ENCODE data around the gene RACGAP1.

Gene RACGAP1

GRCh38 chr12:49984476-49985359 is 40.6 kb downstream of the RACGAP1 start:
- DNase-seq, result no peak

DNA sequence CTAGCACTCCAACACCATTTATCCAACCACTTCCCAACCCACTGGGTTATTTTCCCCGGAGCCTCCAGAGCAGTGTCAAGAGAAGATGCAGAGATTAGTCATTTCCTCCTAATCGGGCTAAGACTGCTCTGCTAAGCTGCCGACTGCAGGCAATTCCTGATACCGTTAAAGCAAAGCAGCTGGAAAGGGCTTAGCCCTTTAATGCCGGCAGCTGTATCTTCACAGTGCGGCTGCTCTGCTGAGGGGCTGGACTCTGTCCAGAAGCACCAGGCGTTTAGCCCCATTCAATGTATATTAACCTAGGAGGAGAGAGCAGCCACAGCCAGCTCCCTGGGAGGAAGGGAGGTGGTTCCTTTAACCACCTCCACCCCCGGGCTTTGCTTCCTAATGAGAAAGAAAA is 41.4 kb downstream of the RACGAP1 start:
- DNase-seq, result no peak

DNA sequence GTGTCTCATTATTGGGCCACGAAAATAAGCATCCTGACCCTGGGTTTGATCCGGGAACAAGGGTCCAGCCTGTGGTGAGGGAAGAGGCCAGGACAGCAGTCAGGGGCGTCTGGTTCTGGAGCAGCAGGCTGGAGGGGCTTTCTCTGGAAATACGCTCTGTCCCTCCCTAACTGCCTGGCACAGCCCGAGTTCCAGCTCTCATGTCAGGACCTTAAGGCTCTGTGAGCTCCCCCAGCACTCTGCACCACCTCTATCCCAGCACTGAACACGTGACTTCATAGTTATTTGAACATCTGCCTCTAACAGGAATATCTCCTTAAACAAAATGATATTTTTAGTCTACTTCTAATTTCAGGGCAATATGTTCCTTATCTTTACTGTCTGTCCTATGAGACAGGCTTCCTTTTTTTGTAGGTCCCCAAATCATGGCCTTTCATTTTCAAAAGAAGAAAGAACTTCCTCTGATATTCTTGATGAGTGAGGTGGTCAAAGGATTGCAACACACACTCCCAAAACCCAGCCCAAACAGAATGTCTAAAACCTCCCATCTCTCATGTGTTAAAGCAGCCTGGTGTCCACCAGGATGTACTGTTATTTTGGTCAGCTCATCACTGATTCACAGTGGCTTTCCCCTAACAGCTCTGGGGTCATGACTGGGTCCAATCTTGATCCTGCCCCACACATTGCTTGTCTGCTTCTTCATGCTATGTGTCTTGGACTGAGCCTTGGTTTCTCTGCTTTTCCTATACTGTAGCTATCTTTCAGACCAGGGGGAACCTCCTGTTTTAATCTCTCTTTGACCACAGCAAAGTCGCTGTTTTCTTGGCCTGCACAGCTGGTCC is 42.8 kb downstream of the RACGAP1 start:
- no peak for DNase-seq

DNA sequence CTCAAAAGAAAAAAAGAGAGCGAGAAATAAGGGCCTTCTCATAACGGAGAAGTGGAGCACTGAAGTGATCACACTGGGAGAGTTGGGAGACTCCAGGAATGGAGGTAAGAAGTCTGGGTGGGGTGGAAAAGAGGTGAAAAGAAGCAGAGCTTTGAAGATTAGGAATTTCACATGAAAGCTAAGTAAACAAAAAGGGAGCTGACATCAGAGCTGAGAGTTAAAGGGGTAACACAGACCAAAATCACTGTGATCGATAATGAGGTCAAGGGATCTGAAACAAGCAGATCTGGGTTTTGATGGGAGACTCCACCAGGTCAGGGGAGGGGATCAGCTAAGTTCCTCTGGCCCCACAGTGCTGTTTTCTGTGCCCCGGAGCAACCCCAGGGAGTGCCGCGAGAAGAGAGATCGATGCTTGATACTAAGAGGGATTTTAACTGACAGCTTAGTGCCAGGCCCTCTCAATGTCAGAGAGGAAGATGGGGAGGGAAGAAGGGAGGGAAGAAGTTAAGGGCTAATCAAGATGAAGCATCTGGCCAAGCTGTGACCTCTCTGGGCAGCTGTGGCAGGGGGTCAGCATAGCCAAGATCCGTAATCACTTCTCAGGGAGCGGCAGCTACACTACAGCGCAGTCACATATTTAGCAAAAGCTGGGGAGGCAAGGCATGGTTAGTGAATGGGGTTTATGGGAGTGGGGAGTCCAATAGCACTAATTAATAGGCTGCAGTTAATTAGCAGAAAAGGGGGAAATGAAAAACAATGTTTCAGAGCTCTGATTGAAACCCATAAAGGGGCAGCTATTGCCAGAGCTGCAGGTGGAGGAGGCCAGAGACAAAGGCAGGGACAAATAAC is 44.6 kb downstream of the RACGAP1 start:
- no peak for DNase-seq

GRCh38 chr12:49979791-49980190 is 45.5 kb downstream of the RACGAP1 start:
- DNase-seq, result no peak

DNA sequence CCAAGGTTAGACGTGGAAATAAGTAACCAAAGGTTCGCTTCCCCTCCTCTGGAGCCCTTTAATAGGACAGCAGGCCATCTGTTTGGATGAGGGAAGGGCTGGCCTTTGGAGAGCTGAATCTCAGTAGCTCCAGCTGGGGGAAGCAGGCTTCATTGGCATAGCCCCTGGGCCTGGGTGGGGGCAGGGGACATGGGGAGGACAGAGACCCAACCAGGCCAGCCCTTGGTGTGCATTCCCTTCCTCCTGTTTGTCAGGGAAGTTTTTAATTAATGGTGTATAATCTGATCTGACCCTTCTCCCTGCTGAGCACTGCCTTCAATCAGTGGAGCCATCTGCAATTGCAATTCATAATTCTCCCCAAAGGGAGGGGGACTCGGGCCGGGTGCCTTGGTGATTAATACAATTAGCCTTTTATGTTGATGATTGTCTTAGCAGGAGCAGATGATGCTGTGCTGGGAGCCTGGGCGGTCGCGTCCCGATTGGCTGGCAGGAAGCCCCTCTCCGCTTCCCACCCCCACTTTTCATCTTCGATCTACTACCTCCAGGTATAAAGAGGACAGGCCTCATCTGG is 46.2 kb downstream of the RACGAP1 start:
- DNase-seq, result no peak

DNA sequence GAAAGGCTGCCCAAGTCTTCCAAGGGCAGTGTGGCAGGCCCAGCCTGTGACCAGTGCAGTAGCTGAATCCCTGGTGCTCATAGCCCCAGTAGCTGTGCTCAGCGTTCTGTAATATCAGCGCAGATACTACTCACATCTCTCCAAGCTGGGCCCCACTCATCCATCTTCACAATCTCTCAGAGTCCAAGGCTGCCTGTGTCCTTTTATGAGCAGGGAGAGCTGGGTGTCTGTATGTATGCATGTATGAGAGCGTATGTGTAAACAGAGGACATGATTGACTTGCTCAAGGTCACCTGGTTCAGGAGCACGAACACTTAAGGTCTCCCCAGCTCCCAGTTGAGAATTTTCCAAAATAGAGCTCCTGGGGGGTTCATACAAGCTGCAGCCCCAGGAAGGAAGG is 47.2 kb downstream of the RACGAP1 start:
- no peak for DNase-seq

- no peak for DNase-seq
Observed at GRCh38 chr12:49976557-49976956, 48.7 kb downstream of the RACGAP1 start.

DNA sequence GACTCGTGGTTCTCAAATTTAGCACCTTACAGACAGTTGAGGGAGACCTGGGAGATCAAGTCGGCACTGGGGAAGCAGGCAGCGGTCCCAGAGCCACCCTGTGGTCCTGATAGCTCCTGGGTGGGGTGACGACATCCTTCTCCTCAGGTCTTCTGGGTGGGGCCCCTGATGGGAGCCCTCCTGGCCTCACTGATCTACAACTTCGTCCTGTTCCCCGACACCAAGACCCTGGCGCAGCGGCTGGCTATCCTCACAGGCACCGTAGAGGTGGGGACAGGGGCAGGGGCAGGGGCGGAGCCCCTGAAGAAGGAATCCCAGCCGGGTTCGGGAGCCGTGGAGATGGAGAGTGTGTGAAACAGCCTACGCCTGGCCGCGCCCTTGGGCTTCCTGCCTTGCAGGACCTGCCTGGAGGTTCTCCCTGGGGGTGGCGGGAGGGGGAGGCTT is 50.0 kb downstream of the RACGAP1 start:
- no peak for DNase-seq

- DNase-seq, result no peak
Observed at GRCh38 chr12:49974677-49975317, 50.5 kb downstream of the RACGAP1 start.

DNA sequence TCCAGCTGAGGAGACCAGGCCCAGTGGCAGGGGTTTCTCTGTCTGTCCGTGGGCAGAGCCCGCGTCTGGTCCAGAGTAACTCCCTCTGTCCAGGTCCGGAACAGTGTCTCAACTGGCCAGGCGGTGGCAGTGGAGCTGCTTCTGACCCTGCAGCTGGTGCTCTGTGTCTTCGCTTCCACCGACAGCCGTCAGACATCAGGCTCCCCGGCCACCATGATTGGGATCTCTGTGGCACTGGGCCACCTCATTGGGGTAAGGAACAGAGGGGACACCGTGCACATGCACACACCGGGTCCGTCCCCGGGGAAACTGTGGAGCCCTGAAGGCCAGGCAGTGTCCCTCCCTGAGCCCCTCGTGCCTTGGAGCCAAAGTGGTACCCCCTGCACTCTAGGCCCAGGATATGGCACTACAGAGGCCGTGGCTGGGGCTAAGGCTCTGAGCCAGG is 51.0 kb downstream of the RACGAP1 start:
- DNase-seq, result no peak

GRCh38 chr12:49973361-49973830 is 51.9 kb downstream of the RACGAP1 start:
- DNase-seq, result no peak

GRCh38 chr12:49972641-49973360 is 52.5 kb downstream of the RACGAP1 start, which contains the start of gene AQP6:
AQP6 (plus strand) TSS chr12:49972947; CDS start chr12:49973174, 227 bp downstream.
- DNase-seq, result no peak

DNA sequence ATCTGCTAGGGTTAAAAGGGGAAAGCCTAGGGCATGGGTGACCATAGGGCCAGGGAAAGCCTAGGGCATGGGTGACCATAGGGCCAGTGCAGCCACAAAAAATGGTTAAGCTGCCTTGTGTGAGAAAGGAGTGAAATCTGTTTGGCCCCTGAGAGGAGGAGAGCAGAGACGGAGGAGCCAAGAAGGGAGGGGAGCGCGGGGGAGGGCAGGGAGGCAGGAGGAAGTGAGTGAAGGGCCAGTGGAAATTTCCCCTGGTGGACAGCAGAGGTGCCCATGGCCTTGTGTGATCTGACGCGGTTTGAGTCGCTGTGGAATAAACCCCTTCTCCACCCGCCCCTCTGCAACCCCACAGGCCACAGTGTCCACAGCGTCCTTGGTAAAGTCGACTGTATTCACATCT is 53.2 kb downstream of the RACGAP1 start:
- DNase-seq, result no peak

DNA sequence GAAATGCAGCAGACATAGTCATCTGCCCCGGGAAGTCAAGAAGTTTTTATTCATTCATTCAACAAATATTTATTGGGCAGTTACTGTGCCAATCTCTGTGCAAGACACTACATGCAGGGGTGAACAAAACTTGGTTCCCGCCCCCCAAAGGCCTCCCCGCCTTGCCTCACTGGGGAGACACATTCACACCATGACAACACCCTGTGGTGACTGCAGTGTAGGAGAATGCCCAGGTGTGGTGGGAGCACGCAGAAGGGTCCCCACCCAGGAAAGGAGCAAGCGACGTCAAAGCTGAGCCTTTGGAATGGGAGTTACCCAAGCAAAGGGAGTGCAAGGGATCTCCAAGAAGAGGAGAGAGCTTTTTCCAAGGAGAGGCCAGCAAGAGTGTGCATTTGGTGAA is 54.2 kb downstream of the RACGAP1 start:
- no peak for DNase-seq

- DNase-seq, result no peak
Observed at GRCh38 chr12:49970658-49971057, 54.6 kb downstream of the RACGAP1 start.

- no peak for DNase-seq
Observed at GRCh38 chr12:49969651-49970429, 55.5 kb downstream of the RACGAP1 start.

DNA sequence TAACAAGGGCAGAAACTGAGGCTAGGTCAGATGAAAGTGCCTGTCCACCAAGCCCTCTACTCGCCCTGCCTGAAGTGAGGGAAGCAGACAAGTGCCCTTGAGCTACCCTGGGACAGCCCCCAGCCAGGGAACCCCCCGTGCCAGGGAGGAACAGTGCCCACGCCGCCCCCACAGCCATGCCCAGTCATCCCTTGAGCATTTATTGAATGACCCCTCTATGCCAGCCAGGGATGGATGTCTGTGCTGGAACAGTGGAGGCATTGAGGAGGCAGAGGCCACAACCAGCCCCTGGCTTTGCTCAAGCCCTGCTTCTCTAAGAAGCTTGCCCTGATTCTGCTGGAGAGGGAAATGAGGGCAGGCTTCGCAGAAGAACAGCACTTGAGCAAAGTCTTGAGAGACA is 56.3 kb downstream of the RACGAP1 start:
- no peak for DNase-seq

DNA sequence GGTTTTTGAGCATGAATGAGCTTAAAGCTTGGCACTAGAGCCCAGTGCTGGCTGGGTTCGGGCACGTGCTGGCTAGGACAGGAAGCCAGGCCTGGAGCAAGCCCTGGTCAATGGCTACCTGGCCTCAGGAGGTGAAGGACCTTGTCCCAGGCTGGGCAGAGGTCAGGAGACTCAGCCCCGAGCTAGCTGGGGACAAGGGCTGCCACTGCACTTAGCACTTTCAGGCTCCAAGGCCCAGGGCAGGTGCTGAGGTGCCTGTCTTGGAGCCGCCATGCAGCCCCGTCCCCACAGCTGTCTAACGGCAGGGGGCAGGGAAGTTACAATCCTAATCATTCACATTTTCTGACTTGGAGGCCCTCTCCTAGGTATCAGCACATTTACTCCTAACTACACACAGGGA is 56.8 kb downstream of the RACGAP1 start:
- DNase-seq, result no peak

- DNase-seq, result no peak
Observed at GRCh38 chr12:49967777-49968250, 57.5 kb downstream of the RACGAP1 start.
